Midbrain (tissue), 1 donor: Measurements from ENCODE around the gene GIPC3.
A peak's percentile ranks its signal among the peaks of the same experiment; 100 is the strongest.

ENCODE experiments used
- DNase-seq: peaks from one replicate; lab custom pipeline; 2025; lab: John Stamatoyannopoulos, UW

GIPC3 gene

GRCh38 chr19:3605361-3605760 lies 20.1 kb downstream of the GIPC3 start:
- no peak for DNase-seq

- no peak for DNase-seq
Measured at GRCh38 chr19:3605770-3606169, 20.5 kb downstream of the GIPC3 start.

GRCh38 chr19:3606174-3606689 lies 21.0 kb downstream of the GIPC3 start:
- DNase-seq: no peak

GRCh38 chr19:3606690-3607289 lies 21.5 kb downstream of the GIPC3 start, which contains the start of gene TBXA2R:
Gene TBXA2R (minus strand): TSS chr19:3606875. CDS start chr19:3600634, 6,241 bp downstream.
- no peak for DNase-seq

GRCh38 chr19:3607303-3608078 lies 22.2 kb downstream of the GIPC3 start:
- DNase-seq: no peak

- no peak for DNase-seq
Measured at GRCh38 chr19:3608079-3608641, 22.9 kb downstream of the GIPC3 start.

- DNase-seq: no peak
Measured at GRCh38 chr19:3608750-3609322, 23.6 kb downstream of the GIPC3 start.

GRCh38 chr19:3609779-3610719 lies 24.8 kb downstream of the GIPC3 start:
- DNase-seq: no peak

- DNase-seq: no peak
Measured at GRCh38 chr19:3610745-3611717, 25.8 kb downstream of the GIPC3 start.

GRCh38 chr19:3611841-3612240 lies 26.6 kb downstream of the GIPC3 start:
- DNase-seq: no peak

GRCh38 chr19:3612330-3612729 lies 27.1 kb downstream of the GIPC3 start:
- no peak for DNase-seq

GRCh38 chr19:3612901-3613741 lies 27.8 kb downstream of the GIPC3 start:
- DNase-seq: no peak

- no peak for DNase-seq
Measured at GRCh38 chr19:3613818-3614661, 28.8 kb downstream of the GIPC3 start.

- no peak for DNase-seq
Measured at GRCh38 chr19:3614858-3615505, 29.7 kb downstream of the GIPC3 start.

GRCh38 chr19:3615524-3616135 lies 30.4 kb downstream of the GIPC3 start:
- no peak for DNase-seq

- no peak for DNase-seq
Measured at GRCh38 chr19:3617463-3617862, 32.2 kb downstream of the GIPC3 start.

GRCh38 chr19:3618144-3618810 lies 33.0 kb downstream of the GIPC3 start:
- peak; percentile 19 for DNase-seq
